ENCODE results near the gene SOCS6. TPM values are rescaled to one million over a fixed set of nuclear protein-coding genes. Genes with fewer than 3 reads are reported as not detected.

Gene SOCS6
- total RNA-seq, 1 experiment from 2014 or later, result 53.4 TPM

GRCh38 chr18:70295192-70296188, 6.6 kb downstream of the SOCS6 start:
- no peaks in the 10 kb centered on the region for H3K9me3 ChIP-seq (ENCODE audit: control insufficient read depth in 1 of 2, insufficient read depth in 1 of 2, low read depth in 1 of 2, low read length in 2 of 2)
- no peak for DNase-seq (ENCODE audit: low read depth, low spot score)
- H3K9ac ChIP-seq (ENCODE audit: low read length), result peak overlapping the region; percentile 24
- no peaks in the 10 kb centered on the region for H3K9me2 ChIP-seq (ENCODE audit: insufficient read depth)
- ChIA-PET POLR2A (no interaction called here), RAD21 (ENCODE audit: low non-redundant PET in 1 of 2, low total read pairs in 2 of 2, uncharacterized antibody in 2 of 2, unreplicated experiment in 2 of 2) (no interaction called here), CTCF (no interaction called here)
- H3K27ac ChIP-seq (ENCODE audit: low read depth, low read length), result peak overlapping the region; percentile 38
- H3K4me3 ChIP-seq (replicated peaks in 1 of 2; ENCODE audit: low read depth in 1 of 2, low read length in 2 of 2), result no peak overlapping the region
- H3K4me2 ChIP-seq (ENCODE audit: low read length), result peak overlapping the region; percentile 48
- TF ChIP-seq CEBPB (IDR thresholded peaks at IDR 0.05; ENCODE audit: low read depth) (no peak), SRF (IDR thresholded peaks at IDR 0.05; ENCODE audit: low read depth) (no peak), ZFX (IDR thresholded peaks at IDR 0.05) (no peak), CTCF (IDR thresholded peaks at IDR 0.05 in 2 of 3, conservative IDR thresholded peaks at IDR 0.05 in 1 of 3; ENCODE audit: borderline replicate concordance in 1 of 3, insufficient read depth in 1 of 3, low read depth in 2 of 3, low read length in 2 of 3) (no peak), EZH2 (IDR thresholded peaks at IDR 0.05) (no peak), SIN3A (IDR thresholded peaks at IDR 0.05; ENCODE audit: low read depth) (no peak), ELF1 (IDR thresholded peaks at IDR 0.05; ENCODE audit: borderline replicate concordance, low read depth) (no peak), FOSL1 (IDR thresholded peaks at IDR 0.05; ENCODE audit: low read depth) (no peak), ZNF274 (IDR thresholded peaks at IDR 0.05; ENCODE audit: low read depth, low read length) (no peak), REST (IDR thresholded peaks at IDR 0.05; ENCODE audit: low read depth) (no peak), POLR2A (IDR thresholded peaks at IDR 0.05; ENCODE audit: borderline replicate concordance, extremely low read depth, insufficient read depth, insufficient read length) (no peak), YY1 (IDR thresholded peaks at IDR 0.05; ENCODE audit: extremely low read depth, insufficient replicate concordance, low read depth, low read length) (no peak), RAD21 (IDR thresholded peaks at IDR 0.05; ENCODE audit: low read depth) (no peak), ZBTB33 (IDR thresholded peaks at IDR 0.05; ENCODE audit: extremely low read depth, insufficient replicate concordance, low read length) (no peak), MAX (IDR thresholded peaks at IDR 0.05) (no peak), SP1 (IDR thresholded peaks at IDR 0.05; ENCODE audit: low read depth) (no peak), EGR1 (IDR thresholded peaks at IDR 0.05; ENCODE audit: low read depth) (no peak), JUND (IDR thresholded peaks at IDR 0.05) (no peak)
- H3K4me1 ChIP-seq (ENCODE audit: control insufficient read depth in 1 of 2, insufficient read depth in 2 of 2, low read length in 2 of 2), result peaks cover 68 to 93% of the 10 kb centered on the region in 2 experiments
- intact Hi-C loops (cut with micrococcal nuclease), result no loop called here
- H3K79me2 ChIP-seq (ENCODE audit: insufficient read depth, low read length), result peaks cover 100% of the 10 kb centered on the region
- BruUV-seq (replicated peaks), result no TSS peak
- H3K27me3 ChIP-seq (ENCODE audit: insufficient read depth, low read length), result no peaks in the 10 kb centered on the region
- no peak for ATAC-seq
- H2AFZ ChIP-seq (ENCODE audit: low read depth, low read length, poor library complexity, severe bottlenecking), result no peak overlapping the region
- H3K36me3 ChIP-seq (ENCODE audit: control insufficient read depth in 1 of 2, insufficient read depth in 2 of 2, low read length in 2 of 2), result peaks cover 0 to 33% of the 10 kb centered on the region in 2 experiments; a peak in 1 of 4 replicates
- peaks cover 3% of the 10 kb centered on the region; the same call in 1 of the 2 replicates for H4K20me1 ChIP-seq (ENCODE audit: insufficient read depth)

Measured in HCT116 (cell line).